H1 (cell line): Measurements from ENCODE around the gene SUGP2. TPM values are rescaled to one million over a fixed set of nuclear protein-coding genes. Genes with fewer than 3 reads are reported as not detected.

Source experiments
- CTCF ChIA-PET: fragments of 300-600 bp; sonication (Branson Sonifier 250); formaldehyde crosslinking; loops from one replicate; lab custom pipeline; 2021; ENCODE audit not compliant: partially characterized antibody; lab: Charles Lee
- POLR2A ChIA-PET: fragments of 300-600 bp; sonication (Branson Sonifier 250); formaldehyde crosslinking; loops from one replicate; lab custom pipeline; 2021; ENCODE audit warnings: inconsistent platforms; ENCODE audit not compliant: partially characterized antibody; lab: Charles Lee
- DNase-seq, 2 experiments: peaks; one replicate each; pipeline versions ENCODE4 v3.0.0 to v3.0.0-alpha.2; 2010 to 2022; ENCODE audit warnings: low spot score in 2 of 2, low read depth in 1 of 2, mixed read lengths in 1 of 2
- FAIRE-seq: peaks from 2 replicates; lab custom pipeline; 2011; peaks lifted over from hg19 to GRCh38; lab: Jason Lieb, UNC
- H2AFZ ChIP-seq: 2 replicates; pipeline ENCODE4 v1.8.1; 2012; ENCODE audit warnings: low read length, inconsistent platforms
- H2AK5ac ChIP-seq: 2 replicates; pipeline ENCODE4 v1.6.1; 2013; ENCODE audit warnings: low read depth, low read length
- H2BK120ac ChIP-seq: replicated peaks from 2 replicates; pipeline ENCODE3; 2013; ENCODE audit warnings: low read depth, low read length, inconsistent platforms
- H2BK12ac ChIP-seq: 2 replicates; pipeline ENCODE4 v1.6.1; 2013; ENCODE audit warnings: low read depth, low read length
- H2BK15ac ChIP-seq: 2 replicates; pipeline ENCODE4 v1.6.1; 2013; ENCODE audit warnings: low read length
- H2BK20ac ChIP-seq: 2 replicates; pipeline ENCODE4 v1.6.1; 2013; ENCODE audit warnings: low read length
- H2BK5ac ChIP-seq: 2 replicates; pipeline ENCODE4 v1.6.1; 2013; ENCODE audit warnings: low read depth, low read length
- H3K14ac ChIP-seq: 2 replicates; pipeline ENCODE4 v1.6.1; 2013; ENCODE audit warnings: inconsistent platforms; ENCODE audit not compliant: insufficient read length
- H3K18ac ChIP-seq: 2 replicates; pipeline ENCODE4 v1.6.1; 2013; ENCODE audit warnings: low read length; ENCODE audit errors: extremely low read depth
- H3K23ac ChIP-seq: 2 replicates; pipeline ENCODE4 v1.6.1; 2013; ENCODE audit warnings: inconsistent platforms; ENCODE audit not compliant: insufficient read length
- H3K23me2 ChIP-seq: 2 replicates; pipeline ENCODE4 v1.6.1; 2013; ENCODE audit warnings: low read depth, low read length
- H3K27ac ChIP-seq: 2 replicates; pipeline ENCODE4 v1.6.1; 2011; ENCODE audit warnings: low read depth, low read length, inconsistent platforms
- H3K27me3 ChIP-seq, 4 experiments: replicated peaks in 1 of 4; 1 replicate in 1 of 4; 2 replicates in 3 of 4; pipeline versions ENCODE4 v1.6.1 to v1.8.1; 2011 to 2013; ENCODE audit warnings: low read length in 3 of 4, mild to moderate bottlenecking in 3 of 4, inconsistent platforms in 2 of 4, mixed read lengths in 2 of 4, moderate library complexity in 1 of 4; ENCODE audit not compliant: control insufficient read depth in 3 of 4, insufficient read depth in 3 of 4; ENCODE audit errors: extremely low read depth in 1 of 4
- H3K36me3 ChIP-seq, 4 experiments: 2 replicates each; pipeline versions ENCODE4 v1.6.1 to v1.8.1; 2011 to 2013; ENCODE audit warnings: mild to moderate bottlenecking in 4 of 4, low read length in 3 of 4, moderate library complexity in 2 of 4, control low read depth in 1 of 4, inconsistent platforms in 1 of 4; ENCODE audit not compliant: insufficient read depth in 4 of 4, control insufficient read depth in 2 of 4
- H3K4ac ChIP-seq: replicated peaks from 2 replicates; pipeline ENCODE3; 2013; ENCODE audit warnings: low read length, low read depth, mixed read lengths, inconsistent platforms; ENCODE audit not compliant: insufficient read length
- H3K4me1 ChIP-seq, 4 experiments: replicated peaks in 1 of 4; 1 replicate in 1 of 4; 2 replicates in 3 of 4; pipeline versions ENCODE4 v1.6.1 to v1.8.1; 2011 to 2013; ENCODE audit warnings: low read length in 3 of 4, inconsistent platforms in 2 of 4, mixed read lengths in 1 of 4; ENCODE audit not compliant: insufficient read depth in 4 of 4, control insufficient read depth in 3 of 4
- H3K4me2 ChIP-seq, 2 experiments: 2 replicates each; pipeline versions ENCODE4 v1.6.1 to v1.8.1; 2011 to 2013; ENCODE audit warnings: low read depth in 2 of 2, low read length in 2 of 2, control low read depth in 1 of 2, inconsistent platforms in 1 of 2, mild to moderate bottlenecking in 1 of 2; ENCODE audit not compliant: insufficient read depth in 1 of 2
- H3K4me3 ChIP-seq, 4 experiments: fragments of 200-600, 300-600 bp in 1 of 4; sonication (generic), shearing (Covaris generic), sonication (Bioruptor Twin) in 1 of 4; 2 replicates each; pipeline versions ENCODE4 v1.5.1 to v1.8.1; 2011 to 2016; ENCODE audit warnings: low read length in 4 of 4, low read depth in 3 of 4, control low read depth in 2 of 4, inconsistent platforms in 2 of 4, mild to moderate bottlenecking in 2 of 4, mixed read lengths in 1 of 4, moderate library complexity in 1 of 4; ENCODE audit not compliant: insufficient read depth in 2 of 4; ENCODE audit errors: extremely low read depth in 1 of 4
- H3K56ac ChIP-seq: replicated peaks from 2 replicates; pipeline ENCODE3; 2013; ENCODE audit warnings: low read depth, mild to moderate bottlenecking, mixed read lengths, low read length, inconsistent platforms; ENCODE audit not compliant: insufficient read length
- H3K79me1 ChIP-seq: 2 replicates; pipeline ENCODE4 v1.6.1; 2013; ENCODE audit warnings: low read depth, low read length, control low read depth
- H3K79me2 ChIP-seq, 2 experiments: 2 replicates each; pipeline versions ENCODE4 v1.6.1 to v1.8.1; 2012 to 2013; ENCODE audit warnings: low read length in 2 of 2, mild to moderate bottlenecking in 2 of 2, inconsistent platforms in 1 of 2; ENCODE audit not compliant: insufficient read depth in 2 of 2, control insufficient read depth in 1 of 2
- H3K9ac ChIP-seq, 4 experiments: replicated peaks in 1 of 4; 1 replicate in 1 of 4; 2 replicates in 3 of 4; pipeline versions ENCODE4 v1.6.1 to v1.8.1; 2011 to 2013; ENCODE audit warnings: low read depth in 3 of 4, low read length in 3 of 4, control low read depth in 2 of 4, mild to moderate bottlenecking in 2 of 4, moderate library complexity in 2 of 4, inconsistent platforms in 1 of 4; ENCODE audit errors: extremely low read depth in 1 of 4
- H3K9me3 ChIP-seq, 2 experiments: 2 replicates each; pipeline versions ENCODE4 v1.6.1 to v1.8.1; 2012 to 2013; ENCODE audit warnings: mild to moderate bottlenecking in 2 of 2, moderate library complexity in 2 of 2, control low read depth in 1 of 2, inconsistent platforms in 1 of 2, low read depth in 1 of 2, low read length in 1 of 2, mixed read lengths in 1 of 2; ENCODE audit not compliant: insufficient read depth in 2 of 2
- H4K20me1 ChIP-seq, 2 experiments: replicated peaks in 1 of 2; 2 replicates each; pipeline versions ENCODE3 to v1.8.1; 2011 to 2013; ENCODE audit warnings: inconsistent platforms in 2 of 2, low read length in 2 of 2, mild to moderate bottlenecking in 1 of 2; ENCODE audit not compliant: insufficient read depth in 2 of 2, control insufficient read depth in 1 of 2
- H4K5ac ChIP-seq: 2 replicates; pipeline ENCODE4 v1.6.1; 2013; ENCODE audit warnings: low read length, low read depth, mixed read lengths, inconsistent platforms; ENCODE audit not compliant: insufficient read length
- H4K8ac ChIP-seq: 2 replicates; pipeline ENCODE4 v1.8.0; 2013; ENCODE audit warnings: mild to moderate bottlenecking, moderate library complexity, low read length, inconsistent platforms; ENCODE audit not compliant: insufficient read depth; ENCODE audit errors: extremely low read depth
- H4K91ac ChIP-seq: replicated peaks from 2 replicates; pipeline ENCODE3; 2013; ENCODE audit warnings: low read length, mixed read lengths, inconsistent platforms; ENCODE audit not compliant: insufficient read length
- TEAD4 ChIP-seq: IDR thresholded peaks from 2 replicates; pipeline ENCODE4 v1.6.1; 2012; ENCODE audit warnings: low read depth, low read length, inconsistent platforms, mixed read lengths
- WGBS, 2 experiments: shearing (Covaris generic) in 1 of 2; methylation state at CpG; one replicate each; pipeline versions ENCODE4 v1.1.6 to v1.1.7; 2013 to 2015; ENCODE audit warnings: low lambda C conversion rate in 2 of 2, mixed read lengths in 2 of 2, inconsistent platforms in 1 of 2, low coverage in 1 of 2, missing lambda C conversion rate in 1 of 2; ENCODE audit not compliant: insufficient replicate concordance in 2 of 2, insufficient coverage in 1 of 2, insufficient read length in 1 of 2; ENCODE audit errors: extremely low coverage in 1 of 2, missing lambda C conversion rate in 1 of 2; 5-methylcytosine and 5-hydroxymethylcytosine counted together
- polyA plus RNA-seq, 7 experiments: library from polyadenylated mRNA; depleted of rRNA in 3 of 7; stranded (reverse) in 5 of 7; unstranded in 2 of 7; fragments of >200 nt in 5 of 7; fragments of 200-250 nt in 2 of 7; gene quantifications; 1 replicate in 5 of 7; 2 replicates in 1 of 7; 4 replicates in 1 of 7; pipeline versions ENCODE4 v1.2.1 to v1.2.3, GENCODE V29; 2011 to 2013; ENCODE audit warnings: missing spikeins in 2 of 7, mixed read lengths in 2 of 7
- total RNA-seq: library from RNA; stranded (reverse); fragmentation: NEBNext Ultra II Directional; extraction: Animal tissue kit (Norgen Biotek cat#: 25700); gene quantifications from 2 replicates; pipeline ENCODE4 v1.2.1, GENCODE V29; 2021
- TF ChIP-seq, protein P1 (sequence below), 3 experiments: IDR thresholded peaks; 1 replicate in 2 of 3; 2 replicates in 1 of 3; pipeline versions ENCODE4 v1.5.1 to v1.6.1; 2011; ENCODE audit warnings: low read length in 3 of 3, mild to moderate bottlenecking in 3 of 3, inconsistent platforms in 2 of 3, low read depth in 1 of 3, moderate library complexity in 1 of 3; ENCODE audit not compliant: insufficient read depth in 1 of 3; ENCODE audit errors: control extremely low read depth in 1 of 3

The SUGP2 gene
- total and polyA plus RNA-seq, 2 of the 8 experiments (the other 6 are each of a cell fraction or from before 2014, with no cell fraction given), result 57.7 to 114 TPM

DNA sequence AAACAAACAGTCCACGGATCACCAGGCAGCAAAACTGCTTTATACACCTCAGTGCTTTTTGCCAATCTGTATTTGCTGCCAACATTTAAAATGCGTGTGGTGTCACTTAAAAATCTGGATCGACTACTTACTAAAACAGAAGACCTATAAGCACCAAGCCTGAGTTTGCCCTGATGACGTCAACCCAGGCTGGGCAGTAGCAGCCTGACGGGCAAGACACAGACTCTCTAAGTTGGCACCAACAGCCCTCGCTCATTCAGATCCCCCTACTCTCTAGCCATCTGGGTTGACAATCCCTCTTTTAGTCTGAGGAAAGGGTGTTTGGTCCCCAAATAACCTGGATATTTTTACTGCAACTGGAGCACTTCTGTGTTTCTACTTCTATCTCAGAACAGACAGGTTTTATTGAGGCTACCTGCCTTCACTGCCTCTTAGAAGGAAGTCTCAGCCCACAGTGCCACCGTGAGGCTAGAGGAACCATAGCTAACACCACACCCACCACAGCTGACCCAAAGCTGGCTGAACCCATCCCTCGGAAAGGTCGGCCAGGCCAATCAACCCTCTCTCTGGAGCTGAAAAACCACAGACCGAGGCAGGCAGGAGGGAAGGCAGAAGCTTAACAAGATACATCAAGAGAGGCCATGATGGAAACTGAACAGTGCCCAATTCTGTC is 6.9 kb downstream of the SUGP2 start:
- H4K5ac ChIP-seq, result no peak overlapping the region
- H2AFZ ChIP-seq, result no peak overlapping the region
- H3K36me3 ChIP-seq, result peaks cover 39 to 77% (median 57%) of the 10 kb centered on the region in 4 experiments
- no peak overlapping the region for H2BK15ac ChIP-seq
- no peak overlapping the region for H2BK5ac ChIP-seq
- FAIRE-seq (no peak), DNase-seq (no peak)
- peaks cover 9% of the 10 kb centered on the region; the same call in 1 of the 2 replicates for H3K79me1 ChIP-seq
- no peak overlapping the region for H3K18ac ChIP-seq
- TF ChIP-seq, protein P1, sequence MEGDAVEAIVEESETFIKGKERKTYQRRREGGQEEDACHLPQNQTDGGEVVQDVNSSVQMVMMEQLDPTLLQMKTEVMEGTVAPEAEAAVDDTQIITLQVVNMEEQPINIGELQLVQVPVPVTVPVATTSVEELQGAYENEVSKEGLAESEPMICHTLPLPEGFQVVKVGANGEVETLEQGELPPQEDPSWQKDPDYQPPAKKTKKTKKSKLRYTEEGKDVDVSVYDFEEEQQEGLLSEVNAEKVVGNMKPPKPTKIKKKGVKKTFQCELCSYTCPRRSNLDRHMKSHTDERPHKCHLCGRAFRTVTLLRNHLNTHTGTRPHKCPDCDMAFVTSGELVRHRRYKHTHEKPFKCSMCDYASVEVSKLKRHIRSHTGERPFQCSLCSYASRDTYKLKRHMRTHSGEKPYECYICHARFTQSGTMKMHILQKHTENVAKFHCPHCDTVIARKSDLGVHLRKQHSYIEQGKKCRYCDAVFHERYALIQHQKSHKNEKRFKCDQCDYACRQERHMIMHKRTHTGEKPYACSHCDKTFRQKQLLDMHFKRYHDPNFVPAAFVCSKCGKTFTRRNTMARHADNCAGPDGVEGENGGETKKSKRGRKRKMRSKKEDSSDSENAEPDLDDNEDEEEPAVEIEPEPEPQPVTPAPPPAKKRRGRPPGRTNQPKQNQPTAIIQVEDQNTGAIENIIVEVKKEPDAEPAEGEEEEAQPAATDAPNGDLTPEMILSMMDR (IDR thresholded peaks at IDR 0.05; ENCODE audit: control extremely low read depth in 1 of 3, insufficient read depth in 1 of 3, low read depth in 1 of 3, low read length in 3 of 3), result peak in 1 of 3 experiments; percentile 24; a peak in 1 of 4 replicates
- no peak for TF ChIP-seq TEAD4
- no peak overlapping the region; the same call in 1 of the 2 replicates for H4K8ac ChIP-seq
- H3K4me3 ChIP-seq, result no peak overlapping the region
- H3K23ac ChIP-seq, result no peak overlapping the region
- peaks cover 10 to 21% of the 10 kb centered on the region in 2 experiments for H4K20me1 ChIP-seq
- H3K56ac ChIP-seq, result no peak overlapping the region
- no peak overlapping the region for H4K91ac ChIP-seq
- no peak overlapping the region for H2BK20ac ChIP-seq
- 87% methylated on average over 10 of the region's 10 CpGs; no CpG with 5 or more reads in 1 of the 2 experiments for WGBS, 2 experiments
- peaks cover 0 to 22% of the 10 kb centered on the region in 2 experiments; a peak in 2 of 4 replicates for H3K79me2 ChIP-seq
- no peaks in the 10 kb centered on the region for H3K4me1 ChIP-seq
- ChIA-PET POLR2A (no interaction called here), CTCF (interaction anchor here (0.5 to 1.8 kb wide), 4 partner anchors 16 to 117 kb away, joined by 3 to 6 read pairs (median 4); no protein-coding TSS in a partner anchor)
- H3K27me3 ChIP-seq, result no peaks in the 10 kb centered on the region
- H3K14ac ChIP-seq, result no peak overlapping the region
- no peak overlapping the region for H3K27ac ChIP-seq
- no peak overlapping the region for H3K4ac ChIP-seq
- H3K9ac ChIP-seq, result no peak overlapping the region
- no peak overlapping the region for H2AK5ac ChIP-seq
- H3K9me3 ChIP-seq, result no peaks in the 10 kb centered on the region
- H3K23me2 ChIP-seq, result no peaks in the 10 kb centered on the region
- H2BK120ac ChIP-seq, result no peak overlapping the region
- no peak overlapping the region for H2BK12ac ChIP-seq
- no peak overlapping the region for H3K4me2 ChIP-seq
